ENCODE data around the gene MACC1.
"Not testable (repeated sequence)": the region's sequence is repeated elsewhere in the genome, so short reads cannot be mapped to it uniquely, and the experiment has no call there.

Gene MACC1

DNA sequence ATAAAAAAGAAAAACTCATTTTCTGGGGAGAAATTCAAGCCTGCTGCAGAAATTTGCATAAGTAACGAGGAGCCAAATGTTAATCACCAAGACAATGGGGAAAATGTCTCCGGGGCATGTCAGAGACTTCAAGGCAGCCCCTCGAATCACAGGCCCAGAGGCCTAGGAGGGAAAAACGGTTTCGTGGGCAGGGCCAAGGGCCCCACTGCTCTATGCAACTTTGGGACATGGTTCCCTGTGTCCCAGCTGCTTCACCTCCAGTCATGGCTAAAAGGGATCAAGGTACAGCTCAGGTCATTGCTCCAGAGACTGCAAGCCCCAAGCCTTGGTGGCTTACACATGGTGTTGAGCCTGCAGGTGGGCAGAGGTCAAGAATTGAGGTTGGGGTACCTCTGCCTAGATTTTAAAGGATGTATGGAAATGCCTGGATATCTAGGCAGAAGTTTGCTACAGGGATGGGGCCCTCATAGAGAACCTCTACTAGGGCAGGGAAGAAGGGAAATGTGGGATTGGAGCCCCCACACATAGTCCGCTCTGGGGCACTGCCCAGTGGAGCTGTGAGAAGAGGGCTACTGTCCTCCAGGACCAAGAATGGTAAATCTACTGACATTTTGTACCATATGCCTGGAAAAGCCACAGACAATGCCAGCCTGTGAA, 8.4 kb downstream of the MACC1 start:
- DNase-seq (ENCODE audit: low read depth in 2 of 2, low spot score in 1 of 2), result no peak

DNA sequence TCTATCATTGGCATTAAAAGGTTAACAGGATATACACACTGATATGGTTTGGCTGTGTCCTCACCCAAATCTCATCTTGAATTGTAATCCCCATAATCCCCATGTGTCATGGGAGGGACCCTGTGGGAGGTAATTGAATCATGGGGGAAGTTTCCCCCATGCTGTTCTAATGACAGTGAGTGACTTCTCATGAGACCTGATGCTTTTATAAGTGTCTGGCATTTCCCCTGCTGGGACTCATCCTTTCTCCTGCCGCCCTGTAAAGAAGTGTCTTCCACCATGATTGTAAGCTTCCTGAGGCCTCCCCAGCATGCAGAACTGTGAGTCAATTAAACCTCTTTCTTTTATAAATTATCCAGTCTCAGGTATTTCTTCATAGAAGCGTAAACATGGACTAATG, 9.4 kb downstream of the MACC1 start:
- not testable (repeated sequence) for DNase-seq (ENCODE audit: low read depth in 2 of 2, low spot score in 1 of 2)

- DNase-seq (ENCODE audit: low read depth in 2 of 2, low spot score in 1 of 2), result no peak
Observed at GRCh38 chr7:20206104-20206896, 10.9 kb downstream of the MACC1 start.

GRCh38 chr7:20203316-20203715, 13.9 kb downstream of the MACC1 start:
- DNase-seq (ENCODE audit: low read depth in 2 of 2, low spot score in 1 of 2), result no peak

DNA sequence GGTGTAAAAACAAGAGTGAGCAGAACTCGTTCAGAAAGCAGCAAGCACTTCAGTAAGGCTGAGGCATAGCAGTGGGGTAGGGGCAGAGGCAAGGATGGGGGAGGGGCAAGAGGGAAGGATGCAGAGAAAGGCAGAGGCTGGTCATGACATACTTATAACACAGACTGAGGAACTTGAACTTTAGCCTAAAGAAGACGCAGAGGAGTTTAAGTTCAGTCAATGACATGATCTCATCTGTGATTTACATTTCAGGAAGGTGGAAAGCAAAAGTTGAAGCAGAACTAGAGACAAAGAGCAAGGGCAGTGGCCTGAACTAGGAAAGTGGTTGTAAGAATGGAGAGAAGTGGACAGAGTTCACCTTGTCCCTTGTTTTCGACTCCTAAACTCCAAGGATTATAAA, 15.8 kb downstream of the MACC1 start:
- no peak for DNase-seq (ENCODE audit: low read depth in 2 of 2, low spot score in 1 of 2)

GRCh38 chr7:20200971-20201370, 16.2 kb downstream of the MACC1 start:
- DNase-seq (ENCODE audit: low read depth in 2 of 2, low spot score in 1 of 2), result no peak

GRCh38 chr7:20200361-20200760, 16.8 kb downstream of the MACC1 start:
- DNase-seq (ENCODE audit: low read depth in 2 of 2, low spot score in 1 of 2), result no peak

- no peak for DNase-seq (ENCODE audit: low read depth in 2 of 2, low spot score in 1 of 2)
Observed at GRCh38 chr7:20199015-20199737, 18.0 kb downstream of the MACC1 start.

GRCh38 chr7:20198260-20198659, 18.9 kb downstream of the MACC1 start:
- no peak for DNase-seq (ENCODE audit: low read depth in 2 of 2, low spot score in 1 of 2)

DNA sequence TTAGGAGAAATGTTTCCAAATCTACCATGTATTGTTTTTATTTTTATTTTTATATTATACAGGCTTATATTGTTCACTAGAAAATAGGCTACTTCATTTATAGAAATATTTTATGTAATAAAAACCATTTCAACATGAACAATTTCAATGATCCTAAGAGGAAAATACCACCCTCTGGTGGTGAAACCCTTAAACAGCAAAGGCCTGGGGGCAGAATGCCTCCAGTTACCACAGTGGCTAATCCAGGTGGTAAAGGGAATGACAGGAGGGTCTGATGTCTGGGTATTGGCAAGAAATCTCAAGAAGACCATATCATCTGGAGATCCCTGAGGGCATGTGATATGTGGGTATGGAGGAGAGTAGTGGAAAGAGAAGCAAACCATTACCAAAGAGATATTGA, 19.3 kb downstream of the MACC1 start:
- DNase-seq (ENCODE audit: low read depth in 2 of 2, low spot score in 1 of 2), result no peak

- no peak for DNase-seq (ENCODE audit: low read depth in 2 of 2, low spot score in 1 of 2)
Observed at GRCh38 chr7:20197125-20197748, 19.9 kb downstream of the MACC1 start.

DNA sequence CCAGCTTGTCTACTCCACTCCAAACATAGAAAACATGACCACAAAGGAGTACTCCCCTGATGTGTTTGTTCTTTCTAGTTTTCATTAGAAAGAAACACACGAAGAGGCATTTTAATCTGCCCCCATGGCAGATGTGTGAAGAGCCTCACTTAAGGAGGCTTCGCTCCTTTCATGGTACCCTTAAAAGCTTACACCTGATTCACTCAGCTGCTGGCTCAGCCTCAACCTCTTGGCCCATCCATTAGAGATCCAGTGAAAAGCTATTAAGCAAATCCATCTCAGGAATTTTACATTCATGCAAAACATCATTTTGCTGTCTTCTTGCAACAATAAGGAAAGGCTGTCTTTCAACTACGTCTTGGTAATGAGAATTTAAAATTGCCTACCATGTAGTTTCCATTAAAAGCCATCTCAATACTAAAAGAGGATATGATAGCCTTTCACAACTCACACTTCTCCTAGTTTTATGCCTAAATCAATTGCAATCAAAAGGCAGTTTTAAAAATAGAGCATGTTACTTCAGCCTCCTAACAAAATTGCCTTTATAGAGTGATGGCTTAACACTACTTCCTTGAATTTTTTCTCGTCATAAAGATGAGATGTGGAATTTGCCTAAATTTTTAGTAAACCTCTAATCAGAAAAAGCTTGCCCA, 22.7 kb downstream of the MACC1 start:
- no peak for DNase-seq (ENCODE audit: low read depth in 2 of 2, low spot score in 1 of 2)

DNA sequence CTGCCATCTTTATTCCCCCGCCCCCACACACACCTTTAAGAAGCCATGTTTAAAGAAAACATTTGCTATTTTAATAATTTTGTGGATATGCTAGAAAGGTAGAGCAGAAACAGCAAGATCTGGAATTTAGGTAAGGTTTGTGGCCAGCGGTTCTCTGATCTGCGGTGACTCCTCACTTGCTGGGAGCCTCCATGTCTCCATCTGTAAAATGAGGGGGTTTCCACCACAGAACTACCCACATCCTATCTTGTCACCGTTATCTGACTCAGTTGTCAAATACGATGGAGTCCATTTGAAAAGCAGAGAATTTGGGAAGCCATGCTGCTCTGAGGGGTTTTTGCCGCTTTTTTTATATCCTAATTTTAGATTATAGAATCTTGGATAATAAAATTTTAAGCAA, 23.3 kb downstream of the MACC1 start:
- no peak for DNase-seq (ENCODE audit: low read depth in 2 of 2, low spot score in 1 of 2)

GRCh38 chr7:20193242-20193777, 23.9 kb downstream of the MACC1 start:
- no peak for DNase-seq (ENCODE audit: low read depth in 2 of 2, low spot score in 1 of 2)

- no peak for DNase-seq (ENCODE audit: low read depth in 2 of 2, low spot score in 1 of 2)
Observed at GRCh38 chr7:20191391-20191869, 25.8 kb downstream of the MACC1 start.

GRCh38 chr7:20190560-20191390, 26.4 kb downstream of the MACC1 start:
- no peak for DNase-seq (ENCODE audit: low read depth in 2 of 2, low spot score in 1 of 2)

DNA sequence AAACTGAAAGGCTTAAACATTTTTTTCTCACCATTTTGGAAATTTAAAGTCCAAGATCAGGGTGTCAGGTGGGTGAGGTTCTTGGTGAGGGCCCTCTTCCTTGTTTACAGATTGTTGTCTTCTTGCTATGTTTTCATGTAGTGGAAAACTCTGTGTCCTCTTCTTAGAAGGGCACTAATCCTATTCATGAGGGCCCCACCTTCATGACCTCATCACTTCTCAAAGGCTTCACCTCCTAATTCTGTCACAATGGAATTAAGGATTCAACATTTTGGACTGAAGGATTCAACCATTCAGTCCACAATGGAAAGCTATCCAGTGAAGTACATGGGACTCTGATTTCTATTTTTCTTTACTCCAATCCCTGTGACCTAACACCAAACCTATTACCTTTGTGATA, 27.3 kb downstream of the MACC1 start:
- DNase-seq (ENCODE audit: low read depth in 2 of 2, low spot score in 1 of 2), result no peak

- DNase-seq (ENCODE audit: low read depth in 2 of 2, low spot score in 1 of 2), result no peak
Observed at GRCh38 chr7:20188567-20188966, 28.6 kb downstream of the MACC1 start.

DNA sequence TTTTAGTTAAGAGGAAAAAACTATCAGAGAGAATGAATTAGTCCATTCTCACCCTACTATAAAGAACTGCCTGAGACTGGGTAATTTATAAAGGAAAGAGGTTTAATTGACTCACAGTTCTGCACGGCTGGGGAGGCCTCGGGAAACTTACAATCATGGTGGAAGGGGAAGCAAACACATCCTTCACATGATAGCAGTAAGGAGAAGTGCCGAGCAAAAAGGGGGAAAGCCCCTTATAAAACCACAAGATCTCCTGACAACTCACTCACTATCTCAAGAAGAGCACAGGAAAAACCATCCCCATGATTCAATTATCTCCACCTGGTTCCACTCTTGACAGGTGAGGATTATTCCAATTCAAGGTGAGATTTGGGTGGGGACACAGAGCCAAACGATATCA, 29.3 kb downstream of the MACC1 start:
- not testable (repeated sequence) for DNase-seq (ENCODE audit: low read depth in 2 of 2, low spot score in 1 of 2)

- no peak for DNase-seq (ENCODE audit: low read depth in 2 of 2, low spot score in 1 of 2)
Observed at GRCh38 chr7:20185988-20186387, 31.2 kb downstream of the MACC1 start.
